GM19043 (cell line): Measurements from ENCODE around the gene CALD1.
"Not testable (repeated sequence)": the region's sequence is repeated elsewhere in the genome, so short reads cannot be mapped to it uniquely, and the experiment has no call there.

Experiments used
- ATAC-seq: cut with Tn5 transposase; IDR thresholded peaks from one replicate; pipeline ENCODE4 v1.9.1; 2021; ENCODE audit warnings: low read depth; ENCODE audit not compliant: unreplicated experiment

CALD1 gene

GRCh38 chr7:134943785-134944400 is 164.5 kb downstream of the CALD1 start:
- ATAC-seq = peak; percentile 62

DNA sequence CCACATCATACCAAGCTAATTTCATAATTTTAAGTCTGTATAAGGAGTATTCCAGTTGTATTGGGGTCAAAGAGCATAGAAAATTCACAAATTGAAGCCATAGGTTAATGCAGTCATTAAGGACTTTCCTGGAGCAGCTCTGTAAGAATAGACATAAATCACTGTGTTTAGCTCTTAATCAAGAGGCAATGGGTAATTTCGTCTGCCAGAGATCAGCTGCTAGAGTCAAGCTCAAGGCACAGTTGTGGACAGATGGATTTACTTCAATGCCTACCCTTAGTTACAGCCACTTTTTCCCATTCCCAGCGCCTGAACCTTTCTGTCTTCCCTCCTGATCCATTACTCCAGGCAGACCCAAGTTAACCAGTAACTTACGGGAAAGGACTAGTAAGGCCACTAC is 166.3 kb downstream of the CALD1 start:
- ATAC-seq = no peak

DNA sequence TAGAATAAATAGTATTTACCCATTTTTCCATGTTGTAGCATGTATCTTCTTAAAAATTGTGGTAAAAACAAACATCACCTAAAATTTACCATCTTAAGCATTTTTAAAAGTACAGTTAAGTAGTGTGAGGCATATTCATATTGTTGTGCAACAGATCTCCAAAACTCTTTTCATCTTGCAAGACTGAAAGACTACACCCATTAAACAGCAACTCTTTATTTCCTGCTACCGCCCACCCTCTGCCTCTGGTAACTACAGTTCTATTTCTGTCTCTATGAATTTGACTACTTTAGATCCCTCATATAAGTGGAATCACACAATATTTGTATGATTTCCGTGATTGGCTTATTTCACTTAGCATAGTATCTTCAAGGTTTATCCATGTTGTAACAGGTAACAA is 166.8 kb downstream of the CALD1 start:
- no peak for ATAC-seq

GRCh38 chr7:134947329-134947728 is 167.9 kb downstream of the CALD1 start:
- ATAC-seq = no peak

GRCh38 chr7:134947831-134948230 is 168.4 kb downstream of the CALD1 start:
- ATAC-seq = no peak

DNA sequence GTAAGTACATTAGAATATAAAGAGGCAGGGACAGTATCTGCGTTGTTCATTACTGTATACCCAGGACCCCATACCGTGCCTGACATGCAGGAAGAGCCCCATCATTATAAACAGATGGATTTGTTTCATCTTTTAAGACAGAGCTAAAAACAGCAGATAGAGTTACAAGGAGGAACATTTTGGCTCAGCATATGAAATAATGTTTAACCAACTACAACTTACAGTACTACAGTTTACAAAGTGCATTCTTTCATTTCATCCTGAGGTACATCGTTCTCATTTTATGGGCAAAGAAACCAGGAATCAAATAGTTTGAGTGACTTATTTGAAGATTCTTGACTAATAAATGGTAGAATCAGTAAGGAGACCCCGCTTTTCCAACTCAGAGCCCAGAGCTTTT is 168.8 kb downstream of the CALD1 start:
- no peak for ATAC-seq

DNA sequence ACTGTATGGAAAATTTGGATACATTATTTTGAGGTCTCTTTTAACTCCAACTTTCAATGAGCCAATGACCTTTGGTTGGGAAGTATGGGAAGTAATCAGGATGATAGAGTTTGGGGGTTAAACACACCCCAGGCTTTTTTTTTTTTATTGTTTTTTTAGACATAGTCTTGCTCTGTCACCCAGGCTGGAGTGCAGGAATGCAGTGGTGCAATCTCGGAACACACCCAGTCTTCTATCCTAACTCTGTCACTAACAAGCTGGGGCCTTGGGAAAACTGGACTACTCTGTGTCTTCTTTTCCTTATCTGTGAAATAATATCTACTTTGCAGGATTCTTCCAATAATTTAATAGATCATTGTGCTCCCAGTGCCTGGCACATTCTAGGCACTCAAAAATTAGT is 169.3 kb downstream of the CALD1 start:
- ATAC-seq = no peak

DNA sequence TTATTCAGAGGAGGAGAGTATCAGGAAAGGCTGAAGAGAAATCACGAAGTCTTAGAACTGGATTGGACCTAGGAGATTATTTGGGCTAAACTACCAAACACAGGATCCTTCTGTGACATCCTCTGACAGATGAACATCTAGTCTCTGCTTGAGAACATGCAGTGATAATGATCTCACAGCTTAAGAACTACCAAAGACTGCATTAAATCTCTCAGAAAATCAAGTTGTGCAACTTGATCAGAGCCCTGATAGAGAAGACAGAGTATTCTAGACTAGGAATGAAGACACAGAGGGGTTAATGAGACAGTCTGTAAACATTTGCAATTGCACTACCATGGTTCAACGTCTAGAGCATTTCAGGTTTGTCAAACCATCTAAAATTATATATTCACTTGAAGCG is 169.7 kb downstream of the CALD1 start:
- no peak for ATAC-seq

- ATAC-seq = no peak
Observed at GRCh38 chr7:134954197-134955082, 175.0 kb downstream of the CALD1 start.

DNA sequence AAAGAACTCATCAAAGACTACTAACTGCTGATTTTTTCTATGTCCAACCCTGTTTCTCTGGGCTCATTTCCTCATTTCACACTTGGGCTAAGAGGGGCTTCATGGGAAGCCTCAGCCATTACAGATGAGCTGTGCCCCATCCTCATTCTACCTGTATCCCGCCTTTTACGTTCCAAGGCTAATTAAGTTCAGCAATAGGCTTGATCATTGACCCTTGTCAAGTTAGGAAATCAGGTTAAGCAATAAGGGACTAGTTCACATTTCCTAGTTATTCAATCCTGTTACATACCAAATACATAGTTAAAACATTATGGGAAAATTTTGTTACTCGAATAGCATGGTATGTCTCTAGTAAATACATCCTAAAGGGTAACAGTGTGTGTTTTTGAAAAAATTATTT is 177.6 kb downstream of the CALD1 start:
- ATAC-seq = no peak

DNA sequence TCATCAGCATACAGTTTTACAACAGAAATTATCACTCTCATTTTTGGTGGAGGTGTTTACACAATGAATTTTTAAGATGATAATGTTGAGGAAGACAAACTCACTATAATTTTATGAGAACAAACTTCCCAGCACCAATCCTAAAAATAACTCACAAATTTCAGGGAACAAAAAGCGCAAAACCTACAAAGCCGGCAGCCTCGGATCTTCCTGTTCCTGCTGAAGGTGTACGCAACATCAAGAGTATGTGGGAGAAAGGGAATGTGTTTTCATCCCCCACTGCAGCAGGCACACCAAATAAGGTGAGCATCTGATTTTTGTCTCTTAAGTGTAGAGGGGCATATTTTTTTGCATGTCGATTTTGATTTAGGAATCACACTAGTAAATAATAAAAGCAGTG is 180.4 kb downstream of the CALD1 start:
- no peak for ATAC-seq

DNA sequence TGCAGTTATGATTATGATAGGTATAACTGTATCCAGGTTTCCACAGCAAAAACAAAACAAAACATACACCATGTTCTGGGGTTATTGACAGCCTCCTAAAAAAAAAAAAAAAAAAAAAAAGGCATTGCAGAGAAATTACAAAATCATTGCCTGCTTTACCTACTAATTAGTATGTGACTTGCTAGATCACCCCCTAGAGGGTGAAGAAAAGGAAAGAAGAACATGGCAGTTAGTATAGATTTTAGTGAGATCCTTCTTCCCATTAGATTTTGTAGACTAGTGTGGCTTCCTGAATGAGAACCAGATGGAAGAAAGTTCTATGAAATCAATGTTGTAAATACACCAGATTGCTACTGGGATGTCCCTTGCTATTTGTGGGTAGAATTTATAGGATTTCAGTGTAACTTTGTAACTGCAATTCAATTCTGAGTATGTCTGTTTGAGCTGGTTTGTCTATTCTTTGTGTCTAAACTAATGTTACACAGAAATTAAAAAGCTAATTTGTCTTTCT is 182.9 kb downstream of the CALD1 start:
- ATAC-seq = no peak

DNA sequence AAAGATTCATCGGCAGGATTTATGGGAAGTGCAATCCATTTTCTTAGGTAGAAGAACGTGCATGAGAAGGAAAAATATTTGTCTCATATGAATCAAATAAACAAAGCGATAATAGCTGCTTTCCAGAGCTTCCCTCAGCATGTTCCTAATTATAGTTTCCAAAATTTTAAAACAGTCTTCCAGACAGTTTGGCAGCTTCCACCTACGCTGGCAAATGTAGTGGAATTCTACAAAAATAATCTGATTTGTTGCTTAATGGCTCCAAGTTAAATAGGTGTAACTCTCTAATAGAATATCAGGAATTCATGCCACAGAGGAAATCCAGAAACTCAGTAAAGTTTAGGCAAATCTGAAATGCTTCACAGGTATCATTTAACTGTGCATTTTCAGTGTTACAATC is 183.6 kb downstream of the CALD1 start:
- no peak for ATAC-seq

DNA sequence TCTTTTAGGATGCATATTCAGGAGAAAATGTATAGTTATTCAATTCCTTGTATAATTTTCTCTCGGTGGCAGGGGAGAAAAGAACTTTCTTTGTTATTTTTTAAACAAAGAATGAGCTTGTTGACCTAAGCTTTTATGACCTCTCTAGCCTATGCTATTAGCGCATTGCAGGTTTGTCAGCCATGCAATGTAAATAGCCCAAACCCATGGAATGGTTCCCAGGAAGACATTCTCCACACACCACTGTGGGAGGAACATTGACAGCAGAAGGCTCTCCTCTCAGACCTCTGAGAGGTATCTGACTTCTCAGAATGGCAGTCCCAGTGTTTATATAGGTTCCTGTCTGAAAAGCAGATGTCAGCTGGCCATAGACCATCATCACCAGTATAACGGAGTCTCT is 187.3 kb downstream of the CALD1 start:
- no peak for ATAC-seq

- no peak for ATAC-seq
Observed at GRCh38 chr7:134968110-134968509, 188.7 kb downstream of the CALD1 start.

GRCh38 chr7:134981645-134982044 is 202.2 kb downstream of the CALD1 start:
- ATAC-seq = not testable (repeated sequence)

GRCh38 chr7:134985894-134986362 is 206.5 kb downstream of the CALD1 start:
- ATAC-seq = peak; percentile 34

DNA sequence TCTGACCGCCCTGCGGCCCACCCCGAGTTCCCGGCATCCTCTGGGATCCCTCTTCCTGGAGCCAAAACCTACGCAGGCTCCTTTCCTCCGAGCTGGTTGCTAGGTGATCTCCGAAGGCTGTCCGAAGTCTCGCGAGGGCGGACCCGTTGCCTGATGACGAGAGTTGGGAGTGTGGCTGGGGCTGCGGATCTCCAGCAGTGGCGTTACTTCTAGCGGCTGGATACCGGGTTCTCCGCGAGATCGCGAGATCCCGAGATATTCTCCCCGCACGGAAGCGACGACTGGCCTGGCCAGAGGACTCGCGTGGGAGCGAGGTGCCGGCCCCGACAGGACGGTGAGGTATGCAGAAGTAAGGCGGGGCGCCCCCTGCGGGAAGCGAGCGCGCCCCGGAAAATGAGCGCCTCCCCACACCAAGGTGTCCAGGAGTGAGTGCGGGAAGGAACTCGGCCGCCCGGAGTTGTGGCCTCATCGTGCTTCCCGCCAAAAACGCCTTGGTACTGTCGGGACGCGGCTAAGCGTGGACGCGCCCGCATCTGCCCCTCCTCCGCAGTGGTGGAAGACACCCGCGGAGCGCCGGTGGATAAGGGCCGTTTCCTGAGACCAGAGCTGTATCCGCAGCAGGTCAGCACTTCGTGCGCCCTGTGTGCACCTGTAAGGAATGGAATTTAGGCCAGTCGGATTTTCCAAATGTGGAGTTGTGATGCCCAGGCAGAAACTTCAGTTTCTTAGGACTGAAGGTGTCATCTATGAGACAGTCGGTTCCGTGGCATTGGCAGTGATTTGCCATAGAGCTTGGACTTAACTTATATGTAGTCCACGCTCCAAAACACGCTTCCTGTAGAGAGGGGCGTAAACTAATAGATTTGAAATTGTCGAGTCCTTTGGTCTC is 207.2 kb downstream of the CALD1 start, which contains the start of gene AGBL3:
Gene AGBL3 (plus strand): TSS at position 146 of the 889 bp plus-strand sequence. CDS start 1,426 bp downstream, outside the sequence.
- peak; percentile 86 for ATAC-seq

- ATAC-seq = no peak
Observed at GRCh38 chr7:134988161-134988560, 208.7 kb downstream of the CALD1 start.

DNA sequence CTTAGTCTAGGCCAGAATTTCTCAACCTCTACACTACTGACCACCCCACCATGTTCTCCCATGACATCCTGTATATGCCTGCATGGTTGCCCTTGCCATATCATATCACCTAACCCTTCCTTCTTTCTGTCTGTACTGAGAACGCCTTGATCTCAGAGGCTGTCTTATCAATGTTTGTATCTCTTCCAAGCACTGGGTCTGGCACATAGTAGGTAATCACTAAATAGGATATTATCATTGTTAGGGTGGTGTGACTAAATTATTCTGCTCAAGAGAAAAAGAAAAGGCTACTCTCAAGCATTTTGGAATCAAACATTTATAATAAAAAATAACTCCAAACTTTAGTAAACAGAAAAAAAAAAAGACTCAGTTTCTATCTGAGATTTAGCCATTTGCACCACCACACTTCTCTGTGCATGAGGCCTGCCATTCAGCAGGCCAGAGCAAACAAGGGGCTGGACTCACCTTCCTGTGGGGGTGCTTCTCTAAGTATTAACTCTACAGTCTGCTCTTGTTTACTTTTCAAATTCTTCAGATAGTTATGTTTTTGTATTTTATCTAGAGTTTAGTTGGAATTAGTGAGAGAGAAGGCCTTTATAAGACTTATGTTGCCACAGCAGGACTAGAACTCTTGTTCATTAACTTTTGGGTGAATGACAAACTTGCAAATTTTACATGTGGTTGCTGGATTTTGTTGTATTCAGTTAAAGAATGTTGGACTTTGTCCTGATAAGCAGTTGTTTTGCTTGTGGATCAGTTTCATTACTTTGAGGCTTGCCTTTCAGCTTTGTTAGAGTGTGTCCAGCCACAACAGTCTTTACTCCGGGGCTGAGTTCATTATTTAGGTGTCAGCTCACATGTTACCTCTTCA is 212.3 kb downstream of the CALD1 start:
- ATAC-seq = no peak
